Astrocyte of the hippocampus (primary cell): Measurements from ENCODE around the gene CEP83.
"Not testable (repeated sequence)": the region's sequence is repeated elsewhere in the genome, so short reads cannot be mapped to it uniquely, and the experiment has no call there.

Experiments
- DNase-seq: peaks from one replicate; pipeline ENCODE4 v3.0.0; 2011; ENCODE audit warnings: low read depth, low spot score

CEP83 gene

GRCh38 chr12:94433744-94434143, 25.9 kb downstream of the CEP83 start:
- no peak for DNase-seq

GRCh38 chr12:94430304-94430703, 29.4 kb downstream of the CEP83 start:
- DNase-seq, result no peak

GRCh38 chr12:94429633-94430032, 30.0 kb downstream of the CEP83 start:
- DNase-seq, result no peak

- no peak for DNase-seq
Measured at GRCh38 chr12:94429191-94429590, 30.5 kb downstream of the CEP83 start.

- DNase-seq, result peak; percentile 88
Measured at GRCh38 chr12:94427501-94428381, 31.9 kb downstream of the CEP83 start.

- no peak for DNase-seq
Measured at GRCh38 chr12:94426049-94426448, 33.6 kb downstream of the CEP83 start.

- peak; percentile 25 for DNase-seq
Measured at GRCh38 chr12:94424830-94425229, 34.8 kb downstream of the CEP83 start.

- no peak for DNase-seq
Measured at GRCh38 chr12:94421868-94422740, 37.6 kb downstream of the CEP83 start.

- DNase-seq, result no peak
Measured at GRCh38 chr12:94418517-94418916, 41.1 kb downstream of the CEP83 start.

GRCh38 chr12:94416613-94417012, 43.1 kb downstream of the CEP83 start:
- no peak for DNase-seq

- DNase-seq, result no peak
Measured at GRCh38 chr12:94415066-94415465, 44.6 kb downstream of the CEP83 start.

GRCh38 chr12:94405413-94406116, 54.1 kb downstream of the CEP83 start:
- no peak for DNase-seq

- DNase-seq, result no peak
Measured at GRCh38 chr12:94404854-94405253, 54.8 kb downstream of the CEP83 start.

GRCh38 chr12:94401326-94401725, 58.3 kb downstream of the CEP83 start:
- DNase-seq, result no peak

- not testable (repeated sequence) for DNase-seq
Measured at GRCh38 chr12:94398685-94399084, 61.0 kb downstream of the CEP83 start.

- DNase-seq, result no peak
Measured at GRCh38 chr12:94397401-94397800, 62.3 kb downstream of the CEP83 start.

- DNase-seq, result not testable (repeated sequence)
Measured at GRCh38 chr12:94396014-94396413, 63.7 kb downstream of the CEP83 start.

- no peak for DNase-seq
Measured at GRCh38 chr12:94390130-94390485, 69.6 kb downstream of the CEP83 start.

- not testable (repeated sequence) for DNase-seq
Measured at GRCh38 chr12:94389482-94390129, 70.1 kb downstream of the CEP83 start.

GRCh38 chr12:94386422-94386821, 73.2 kb downstream of the CEP83 start:
- peak; percentile 21 for DNase-seq

- DNase-seq, result no peak
Measured at GRCh38 chr12:94384030-94384429, 75.6 kb downstream of the CEP83 start.
